Epithelial cell of proximal tubule (primary cell): Measurements from ENCODE around the gene IFT88. TPM values are rescaled to one million over a fixed set of nuclear protein-coding genes. Genes with fewer than 3 reads are reported as not detected.

Source experiments
- DNase-seq: peaks from one replicate; pipeline ENCODE4 v3.0.0-alpha.2; 2011; ENCODE audit warnings: low read depth
- H3K4me3 ChIP-seq: 2 replicates; pipeline ENCODE4 v1.5.1; 2011; ENCODE audit warnings: low read depth, mild to moderate bottlenecking, low read length
- CTCF ChIP-seq: conservative IDR thresholded peaks from 2 replicates; pipeline ENCODE4 v1.5.1; 2012; ENCODE audit warnings: low read depth, mild to moderate bottlenecking, low read length
- total RNA-seq: library from RNA; depleted of rRNA; stranded (reverse); fragments of >200 nt; gene quantifications from 2 replicates; pipeline ENCODE4 v1.2.3, GENCODE V29; 2015

Gene IFT88
- total RNA-seq, 1 donor from 2014 or later: 15.2 TPM

GRCh38 chr13:20579191-20579590 is 12.2 kb downstream of the IFT88 start:
- DNase-seq: no peak
- TF ChIP-seq CTCF: no peak
- no peak overlapping the region for H3K4me3 ChIP-seq

- no peak for DNase-seq
- H3K4me3 ChIP-seq: no peak overlapping the region
- TF ChIP-seq CTCF: no peak
Observed at GRCh38 chr13:20580257-20580656, 13.3 kb downstream of the IFT88 start.

GRCh38 chr13:20582026-20582425 is 15.1 kb downstream of the IFT88 start:
- no peak overlapping the region for H3K4me3 ChIP-seq
- no peak for TF ChIP-seq CTCF
- no peak for DNase-seq

GRCh38 chr13:20583803-20584293 is 16.9 kb downstream of the IFT88 start:
- no peak overlapping the region for H3K4me3 ChIP-seq
- TF ChIP-seq CTCF: no peak
- no peak for DNase-seq

GRCh38 chr13:20585371-20585770 is 18.4 kb downstream of the IFT88 start:
- no peak for DNase-seq
- no peak overlapping the region for H3K4me3 ChIP-seq
- TF ChIP-seq CTCF: no peak

- no peak overlapping the region for H3K4me3 ChIP-seq
- TF ChIP-seq CTCF: no peak
- no peak for DNase-seq
Observed at GRCh38 chr13:20588529-20589110, 21.7 kb downstream of the IFT88 start.

GRCh38 chr13:20590561-20590960 is 23.6 kb downstream of the IFT88 start:
- H3K4me3 ChIP-seq: no peak overlapping the region
- DNase-seq: no peak
- no peak for TF ChIP-seq CTCF
